Measurements from ENCODE around the gene AMBP.

GRCh38 chr9:114012126-114012525 is 66.0 kb downstream of the AMBP start:
- no peak for TF ChIP-seq EZH2phosphoT487 (IDR thresholded peaks at IDR 0.05; ENCODE audit: insufficient read depth, low read depth)
- no peak for TF ChIP-seq EZH2 (IDR thresholded peaks at IDR 0.05; ENCODE audit: insufficient read depth, poor library complexity, severe bottlenecking)
